GM13977 (cell line): ENCODE results near the gene TIMM22.
A peak's percentile ranks its signal among the peaks of the same experiment; 100 is the strongest.
"Not testable (repeated sequence)": the region's sequence is repeated elsewhere in the genome, so short reads cannot be mapped to it uniquely, and the experiment has no call there.

ENCODE experiments used
- DNase-seq: peaks from one replicate; pipeline ENCODE4 v3.0.0; 2012; ENCODE audit warnings: low spot score
- in situ Hi-C: fragments of 300-500 bp; cut with MboI; formaldehyde crosslinking; loops from one replicate; pipeline ENCODE4 v1.12.0; 2022; ENCODE audit warnings: low sequenced_read_pairs, low pct_unique_long_range_greater_than_20kb, mixed read lengths, inconsistent platforms; ENCODE audit not compliant: unreplicated experiment
- TF ChIP-seq, protein P1 (sequence below): IDR thresholded peaks from 2 replicates; pipeline ENCODE4 v1.5.1; 2012; ENCODE audit warnings: mild to moderate bottlenecking, control low read depth; ENCODE audit not compliant: insufficient read depth; ENCODE audit errors: extremely low read depth, missing control alignments

TIMM22 gene

GRCh38 chr17:996554-997344 lies at the start of gene TIMM22:
TIMM22 (plus strand) TSS chr17:997129; CDS start chr17:997143, 14 bp downstream.
- in situ Hi-C loops = no loop called here
- peak; percentile 96 for DNase-seq
- TF ChIP-seq, protein P1, sequence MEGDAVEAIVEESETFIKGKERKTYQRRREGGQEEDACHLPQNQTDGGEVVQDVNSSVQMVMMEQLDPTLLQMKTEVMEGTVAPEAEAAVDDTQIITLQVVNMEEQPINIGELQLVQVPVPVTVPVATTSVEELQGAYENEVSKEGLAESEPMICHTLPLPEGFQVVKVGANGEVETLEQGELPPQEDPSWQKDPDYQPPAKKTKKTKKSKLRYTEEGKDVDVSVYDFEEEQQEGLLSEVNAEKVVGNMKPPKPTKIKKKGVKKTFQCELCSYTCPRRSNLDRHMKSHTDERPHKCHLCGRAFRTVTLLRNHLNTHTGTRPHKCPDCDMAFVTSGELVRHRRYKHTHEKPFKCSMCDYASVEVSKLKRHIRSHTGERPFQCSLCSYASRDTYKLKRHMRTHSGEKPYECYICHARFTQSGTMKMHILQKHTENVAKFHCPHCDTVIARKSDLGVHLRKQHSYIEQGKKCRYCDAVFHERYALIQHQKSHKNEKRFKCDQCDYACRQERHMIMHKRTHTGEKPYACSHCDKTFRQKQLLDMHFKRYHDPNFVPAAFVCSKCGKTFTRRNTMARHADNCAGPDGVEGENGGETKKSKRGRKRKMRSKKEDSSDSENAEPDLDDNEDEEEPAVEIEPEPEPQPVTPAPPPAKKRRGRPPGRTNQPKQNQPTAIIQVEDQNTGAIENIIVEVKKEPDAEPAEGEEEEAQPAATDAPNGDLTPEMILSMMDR = peak; percentile 87

DNA sequence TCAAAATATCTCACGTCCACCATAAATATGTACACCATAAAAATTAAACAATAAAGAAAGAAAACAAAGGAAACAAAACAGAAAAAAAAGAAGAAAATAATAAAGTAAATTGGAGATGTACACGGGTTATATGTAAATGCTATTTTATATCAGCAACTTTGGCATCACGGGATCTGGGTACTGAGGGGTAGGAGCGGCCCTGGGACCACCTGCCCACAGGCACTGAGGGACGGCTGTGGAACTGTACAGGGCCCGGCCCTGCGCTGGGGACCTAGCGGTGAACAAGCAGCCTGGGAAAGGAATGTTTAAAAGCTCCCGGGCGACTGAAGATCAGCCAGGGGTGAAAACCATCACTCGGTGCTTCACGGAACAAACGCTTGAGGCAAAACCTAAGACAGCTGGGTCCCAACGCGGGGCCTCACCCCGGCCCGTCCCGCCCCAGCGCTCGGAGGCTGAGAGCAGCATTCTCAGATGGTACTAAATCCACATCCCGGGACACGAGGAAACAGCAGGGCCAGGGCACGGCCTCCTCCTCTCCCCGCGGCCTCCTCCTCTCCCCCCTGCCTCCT lies 48.6 kb upstream of the TIMM22 start:
- DNase-seq = no peak
- TF ChIP-seq, protein P1 = no peak
- in situ Hi-C loops = no loop called here

DNA sequence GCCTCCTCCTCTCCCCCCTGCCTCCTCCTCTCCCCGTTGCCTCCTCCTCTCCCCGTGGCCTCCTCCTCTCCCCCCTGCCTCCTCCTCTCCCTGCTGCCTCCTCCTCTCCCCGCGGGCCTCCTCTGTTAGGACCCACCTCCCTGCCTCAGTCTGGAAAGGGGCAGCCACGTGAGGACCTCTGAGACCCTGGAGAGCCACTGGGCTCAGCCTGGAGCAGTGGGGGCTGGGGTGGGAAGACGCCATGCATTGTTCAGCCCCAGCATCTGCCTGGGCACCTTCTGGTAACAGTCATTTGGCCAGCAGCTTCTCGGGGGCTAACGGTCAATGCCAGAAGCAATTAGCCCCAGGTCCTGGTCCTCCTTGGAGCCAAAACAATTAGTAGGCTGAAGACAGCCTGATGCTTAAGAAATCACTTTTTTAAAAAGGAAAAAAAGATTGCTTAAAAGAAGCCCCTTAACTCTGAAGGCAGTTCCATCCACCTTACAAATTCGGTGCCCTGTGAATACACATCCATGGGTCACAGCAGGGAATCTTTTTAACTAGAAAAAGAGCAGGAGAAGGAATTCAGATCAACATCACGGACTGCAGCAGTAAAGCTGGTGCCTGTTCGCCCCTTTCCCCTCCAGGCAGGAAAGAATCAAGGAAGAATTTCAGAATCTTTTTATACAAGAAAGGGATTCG lies 47.2 kb upstream of the TIMM22 start:
- TF ChIP-seq, protein P1 = no peak
- no peak for DNase-seq
- in situ Hi-C loops = no loop called here

DNA sequence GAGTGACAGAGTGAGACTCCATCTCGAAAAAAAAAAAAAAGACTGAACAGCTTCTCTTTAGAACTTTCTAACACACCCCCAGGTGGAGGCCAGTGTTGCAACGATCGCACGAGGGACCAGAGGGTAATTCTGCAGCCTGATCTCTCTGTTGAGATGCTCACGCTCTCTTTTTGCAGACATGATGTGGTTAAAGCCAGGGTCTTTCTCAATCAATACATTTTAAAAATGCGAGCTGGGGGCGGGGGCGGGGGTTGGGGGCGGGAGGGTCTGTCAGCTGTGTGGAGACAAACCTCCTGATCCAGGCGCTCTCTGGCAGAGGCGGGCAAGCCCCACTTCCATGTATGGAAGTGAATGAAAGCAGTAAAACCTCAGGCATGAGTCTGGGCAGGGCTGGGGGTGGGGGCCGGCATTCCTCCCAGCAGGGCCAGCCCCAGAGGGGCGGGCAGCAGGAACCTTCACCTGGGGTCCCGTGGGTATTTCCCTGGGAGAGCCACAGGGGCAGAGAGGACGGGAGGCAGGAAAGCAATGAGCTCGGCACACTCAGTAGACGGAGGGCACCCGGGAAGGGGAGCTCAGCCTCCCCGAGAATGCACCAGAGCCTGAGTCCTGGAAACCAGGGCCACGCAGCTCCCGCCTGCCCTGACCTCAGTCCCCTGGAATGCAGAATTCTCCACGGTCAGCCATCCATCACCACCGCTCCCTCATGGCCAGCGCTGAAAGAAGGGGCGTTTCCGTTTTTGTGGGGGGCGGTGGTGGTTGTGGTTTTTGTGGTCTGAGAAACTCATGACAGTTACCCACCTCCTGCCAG lies 45.4 kb upstream of the TIMM22 start:
- in situ Hi-C loops = no loop called here
- TF ChIP-seq, protein P1 = no peak
- DNase-seq = no peak

GRCh38 chr17:952592-952991 lies 44.3 kb upstream of the TIMM22 start:
- in situ Hi-C loops, DNase-seq: not testable (repeated sequence)

DNA sequence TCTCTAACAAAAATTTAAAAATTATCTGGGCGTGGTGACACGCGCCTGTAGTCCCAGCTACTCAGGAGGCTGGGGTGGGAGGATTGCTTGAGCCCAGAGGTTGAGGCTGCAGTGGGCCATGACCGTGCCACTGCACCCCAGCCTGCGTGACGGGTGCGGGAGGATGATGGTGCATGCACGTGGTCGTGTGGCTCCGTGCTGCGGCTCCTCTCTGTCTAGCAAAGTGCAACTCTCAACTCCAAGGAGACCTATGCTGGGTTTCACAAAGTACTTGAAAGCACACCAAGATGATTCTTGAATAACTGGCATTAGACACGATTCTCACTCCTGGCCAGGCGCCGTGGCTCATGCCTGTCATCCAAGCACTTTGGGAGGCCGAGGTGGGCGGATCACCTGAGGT lies 43.2 kb upstream of the TIMM22 start:
- TF ChIP-seq, protein P1 = no peak
- DNase-seq = no peak
- in situ Hi-C loops = no loop called here
